HL-60 (cell line): ENCODE data around the gene CFAP65.

Source experiments
- DNase-seq, 2 experiments: peaks; one replicate each; pipeline ENCODE4 v3.0.0-alpha.2; 2010 to 2020; ENCODE audit warnings: low read depth in 1 of 2, low spot score in 1 of 2
- H3K27ac ChIP-seq: fragments of 250-450 bp; sonication (Bioruptor Pico); replicated peaks from 2 replicates; pipeline ENCODE4 v1.5.1; 2020; ENCODE audit warnings: mild to moderate bottlenecking, moderate library complexity
- H3K27me3 ChIP-seq: fragments of 250-450 bp; sonication (Bioruptor Pico); 2 replicates; pipeline ENCODE4 v1.5.1; 2021; ENCODE audit warnings: mild to moderate bottlenecking, moderate library complexity; ENCODE audit not compliant: insufficient read depth, poor library complexity, severe bottlenecking
- H3K4me3 ChIP-seq: replicated peaks from 2 replicates; pipeline ENCODE4 v1.5.1; 2011; ENCODE audit warnings: mild to moderate bottlenecking, control low read depth, low read length; ENCODE audit not compliant: insufficient read depth
- CTCF ChIP-seq: IDR thresholded peaks from one replicate; pipeline ENCODE4 v1.5.1; 2011; ENCODE audit warnings: low read length, control low read depth, inconsistent platforms; ENCODE audit not compliant: insufficient read depth
- GABPA ChIP-seq: IDR thresholded peaks from 2 replicates; pipeline ENCODE4 v1.6.1; 2012; ENCODE audit warnings: low read depth
- POLR2AphosphoS5 ChIP-seq: IDR thresholded peaks from 2 replicates; pipeline ENCODE4 v1.6.1; 2012; ENCODE audit warnings: low read depth
- REST ChIP-seq: IDR thresholded peaks from 2 replicates; pipeline ENCODE4 v1.6.1; 2012; ENCODE audit warnings: low read depth; ENCODE audit not compliant: insufficient replicate concordance
- SPI1 ChIP-seq: IDR thresholded peaks from 2 replicates; pipeline ENCODE4 v1.6.1; 2012; ENCODE audit warnings: low read depth, mild to moderate bottlenecking, borderline replicate concordance

The CFAP65 gene

GRCh38 chr2:218991674-218992168 lies 49.6 kb downstream of the CFAP65 start:
- peaks cover 89% of the 10 kb centered on the region for H3K27me3 ChIP-seq
- DNase-seq, result no peak
- TF ChIP-seq POLR2AphosphoS5, result no peak
- TF ChIP-seq REST, result peak; percentile 94
- no peak overlapping the region for H3K27ac ChIP-seq
- H3K4me3 ChIP-seq, result no peak overlapping the region

GRCh38 chr2:218990612-218991011 lies 50.7 kb downstream of the CFAP65 start:
- Histone ChIP-seq H3K27ac (no peak overlapping the region), H3K4me3 (no peak overlapping the region), H3K27me3 (peaks cover 91% of the 10 kb centered on the region)
- TF ChIP-seq POLR2AphosphoS5 (no peak), REST (no peak), SPI1 (no peak), CTCF (no peak), GABPA (no peak)
- no peak for DNase-seq

- peaks cover 89% of the 10 kb centered on the region for H3K27me3 ChIP-seq
- H3K4me3 ChIP-seq, result no peak overlapping the region
- TF ChIP-seq CTCF (no peak), SPI1 (no peak), REST (no peak), POLR2AphosphoS5 (no peak), GABPA (no peak)
- no peak for DNase-seq
- H3K27ac ChIP-seq, result no peak overlapping the region
Observed at GRCh38 chr2:218990052-218990451, 51.3 kb downstream of the CFAP65 start.

GRCh38 chr2:218988650-218989049 lies 52.7 kb downstream of the CFAP65 start:
- no peak for TF ChIP-seq REST
- TF ChIP-seq CTCF, result no peak
- TF ChIP-seq POLR2AphosphoS5, result no peak
- Histone ChIP-seq H3K27ac (no peak overlapping the region), H3K4me3 (no peak overlapping the region), H3K27me3 (peaks cover 92% of the 10 kb centered on the region)
- no peak for DNase-seq
